Loucy (cell line): Measurements from ENCODE around the gene HOXB3.

ENCODE experiments used
- H2AFZ ChIP-seq: fragments of 200-600 bp; sonication (generic); 2 replicates; pipeline ENCODE4 v1.6.0; 2016; ENCODE audit warnings: antibody characterized with exemption, mild to moderate bottlenecking, low read length, moderate library complexity
- H3F3A ChIP-seq: fragments of 200-600 bp; 2 replicates; pipeline ENCODE4 v1.6.0; 2016; ENCODE audit warnings: antibody characterized with exemption, low read depth, mild to moderate bottlenecking
- H3K27me3 ChIP-seq: fragments of 200-600 bp; sonication (generic); 2 replicates; pipeline ENCODE4 v1.6.1; 2014; ENCODE audit warnings: low read length, mild to moderate bottlenecking; ENCODE audit not compliant: insufficient read depth, poor library complexity, severe bottlenecking
- H3K36me3 ChIP-seq: fragments of 200-600 bp; sonication (generic); 2 replicates; pipeline ENCODE4 v1.6.1; 2016; ENCODE audit warnings: low read length; ENCODE audit not compliant: insufficient read depth
- H3K4me1 ChIP-seq: fragments of 200-600 bp; sonication (generic); 2 replicates; pipeline ENCODE4 v1.5.1; 2014; ENCODE audit warnings: low read length, mild to moderate bottlenecking; ENCODE audit not compliant: insufficient read depth, poor library complexity, severe bottlenecking
- H3K4me2 ChIP-seq: fragments of 200-600 bp; sonication (generic); 2 replicates; pipeline ENCODE4 v1.6.0; 2014; ENCODE audit warnings: antibody characterized with exemption, low read length, low read depth, mild to moderate bottlenecking; ENCODE audit not compliant: poor library complexity, severe bottlenecking
- H3K4me3 ChIP-seq: fragments of 200-600 bp; sonication (generic); 2 replicates; pipeline ENCODE4 v1.5.1; 2014; ENCODE audit warnings: low read length, mild to moderate bottlenecking, mixed read lengths; ENCODE audit not compliant: poor library complexity, severe bottlenecking
- H3K79me2 ChIP-seq: fragments of 200-600 bp; sonication (generic); 2 replicates; pipeline ENCODE4 v1.6.1; 2014; ENCODE audit warnings: low read length; ENCODE audit not compliant: insufficient read depth
- H3K9ac ChIP-seq: fragments of 200-600 bp; sonication (generic); 2 replicates; pipeline ENCODE4 v1.6.0; 2014; ENCODE audit warnings: mild to moderate bottlenecking, low read depth, low read length, moderate library complexity; ENCODE audit not compliant: poor library complexity, severe bottlenecking
- H3K9me2 ChIP-seq: fragments of 200-600 bp; sonication (generic); replicated peaks from 2 replicates; pipeline ENCODE4 v1.6.1; 2016; ENCODE audit warnings: low read depth, low read length, mixed read lengths
- H3K9me3 ChIP-seq: fragments of 200-600 bp; sonication (generic); 2 replicates; pipeline ENCODE4 v1.6.1; 2014; ENCODE audit warnings: mild to moderate bottlenecking, antibody characterized with exemption, low read length, low read depth; ENCODE audit not compliant: insufficient read depth
- H4K20me1 ChIP-seq: fragments of 200-600 bp; sonication (generic); 2 replicates; pipeline ENCODE4 v1.6.0; 2014; ENCODE audit warnings: antibody characterized with exemption, low read length, mild to moderate bottlenecking; ENCODE audit not compliant: insufficient read depth, poor library complexity, severe bottlenecking
- CTCF ChIP-seq: fragments of 200-600 bp; sonication (generic); conservative IDR thresholded peaks from 2 replicates; pipeline ENCODE4 v1.5.1; 2014; ENCODE audit warnings: mild to moderate bottlenecking, antibody characterized with exemption, low read length
- EZH2phosphoT487 ChIP-seq: fragments of 200-600 bp; IDR thresholded peaks from 2 replicates; pipeline ENCODE4 v1.6.1; 2018; ENCODE audit warnings: antibody characterized with exemption, mild to moderate bottlenecking, moderate library complexity, borderline replicate concordance

HOXB3 gene

GRCh38 chr17:48605991-48606891, 16.2 kb upstream of the HOXB3 start:
- Histone ChIP-seq H4K20me1 (peaks cover 33% of the 10 kb centered on the region), H3F3A (0 out of 2 replicates have a peak, but pooled peaks cover 4% of the 10 kb centered on the region)

GRCh38 chr17:48605409-48605919, 15.4 kb upstream of the HOXB3 start:
- Histone ChIP-seq H2AFZ (no peak overlapping the region), H3K4me3 (peak overlapping the region; percentile 89), H3K9ac (peak overlapping the region; percentile 100), H3K27me3 (peaks cover 47% of the 10 kb centered on the region), H3K36me3 (peaks cover 23% of the 10 kb centered on the region), H3K9me3 (no peaks in the 10 kb centered on the region), H3F3A (0 out of 2 replicates have a peak, but pooled peaks cover under 1% of the 10 kb centered on the region), H3K4me1 (peaks cover 42% of the 10 kb centered on the region), H3K4me2 (peak overlapping the region; percentile 98), H4K20me1 (peaks cover 41% of the 10 kb centered on the region), H3K79me2 (peaks cover 100% of the 10 kb centered on the region), H3K9me2 (no peaks in the 10 kb centered on the region)
- TF ChIP-seq CTCF (no peak), EZH2phosphoT487 (no peak)

More at GRCh38 chr17:48605991-48606891, 16.2 kb upstream of the HOXB3 start:
- H3K4me3 ChIP-seq, result peak overlapping the region; percentile 89
- H3K9me2 ChIP-seq, result no peaks in the 10 kb centered on the region
- no peak overlapping the region for H2AFZ ChIP-seq
- H3K9ac ChIP-seq, result peak overlapping the region; percentile 100
- H3K27me3 ChIP-seq, result peaks cover 39% of the 10 kb centered on the region
- peaks cover 15% of the 10 kb centered on the region for H3K36me3 ChIP-seq
- TF ChIP-seq EZH2phosphoT487 (no peak), CTCF (no peak)
- H3K9me3 ChIP-seq, result no peaks in the 10 kb centered on the region
- peak overlapping the region; percentile 98 for H3K4me2 ChIP-seq
- H3K4me1 ChIP-seq, result peaks cover 40% of the 10 kb centered on the region
- peaks cover 100% of the 10 kb centered on the region for H3K79me2 ChIP-seq

GRCh38 chr17:48604770-48605329, 14.8 kb upstream of the HOXB3 start, which contains the start of gene HOXB6:
TSS of gene HOXB6 (minus strand) at chr17:48604986. CDS start at chr17:48598150, 6,836 bp downstream.
- Histone ChIP-seq H3K9ac (peak within 1 kb of the TSS; percentile 100), H3K36me3 (peaks cover 29% of the 10 kb centered on the region), H3K4me2 (peak within 1 kb of the TSS; percentile 98), H3F3A (no peaks in the 10 kb centered on the region), H3K4me3 (peak within 1 kb of the TSS; percentile 89), H3K4me1 (peaks cover 48% of the 10 kb centered on the region), H3K9me2 (no peaks in the 10 kb centered on the region), H4K20me1 (peaks cover 47% of the 10 kb centered on the region), H3K9me3 (no peaks in the 10 kb centered on the region), H3K79me2 (peaks cover 100% of the 10 kb centered on the region), H3K27me3 (peaks cover 53% of the 10 kb centered on the region), H2AFZ (no peak within 1 kb of the TSS)
- TF ChIP-seq EZH2phosphoT487 (no peak), CTCF (no peak)
